HFF-Myc (cell line): ENCODE results near the gene KCNK4.
A peak's percentile ranks its signal among the peaks of the same experiment; 100 is the strongest.
"Not testable (repeated sequence)": the region's sequence is repeated elsewhere in the genome, so short reads cannot be mapped to it uniquely, and the experiment has no call there.

Experiments
- DNase-seq: peaks from one replicate; pipeline ENCODE4 v3.0.0-alpha.2; 2011; ENCODE audit warnings: low read depth; ENCODE audit errors: extremely low read depth
- H3K4me3 ChIP-seq: replicated peaks from 2 replicates; pipeline ENCODE4 v1.5.1; 2011; ENCODE audit warnings: low read depth, mild to moderate bottlenecking, control low read depth, low read length
- CTCF ChIP-seq: IDR thresholded peaks from 2 replicates; pipeline ENCODE4 v1.5.1; 2012; ENCODE audit warnings: mild to moderate bottlenecking, low read depth, low read length, control low read depth; ENCODE audit errors: missing control alignments

Gene KCNK4

GRCh38 chr11:64305691-64306562 is 14.8 kb downstream of the KCNK4 start:
- no peak for DNase-seq
- H3K4me3 ChIP-seq, result peak overlapping the region; percentile 79
- TF ChIP-seq CTCF, result peak; percentile 24

- H3K4me3 ChIP-seq, result peak overlapping the region; percentile 79
- DNase-seq, result no peak
- no peak for TF ChIP-seq CTCF
Observed at GRCh38 chr11:64306563-64306875, 15.4 kb downstream of the KCNK4 start.

GRCh38 chr11:64306876-64307622 is 15.9 kb downstream of the KCNK4 start:
- H3K4me3 ChIP-seq, result peak overlapping the region; percentile 79
- DNase-seq, result no peak
- TF ChIP-seq CTCF, result no peak

GRCh38 chr11:64307795-64308194 is 16.7 kb downstream of the KCNK4 start:
- H3K4me3 ChIP-seq, result not testable (repeated sequence)

GRCh38 chr11:64312947-64313346 is 21.8 kb downstream of the KCNK4 start:
- DNase-seq, result no peak
- H3K4me3 ChIP-seq, result no peak overlapping the region
- TF ChIP-seq CTCF, result no peak

More at GRCh38 chr11:64307795-64308194, 16.7 kb downstream of the KCNK4 start:
- not testable (repeated sequence) for DNase-seq

- H3K4me3 ChIP-seq, result no peak overlapping the region
- DNase-seq, result no peak
- no peak for TF ChIP-seq CTCF
Observed at GRCh38 chr11:64313491-64314145, 22.5 kb downstream of the KCNK4 start.

GRCh38 chr11:64314146-64314804 is 23.2 kb downstream of the KCNK4 start:
- no peak for DNase-seq
- no peak overlapping the region for H3K4me3 ChIP-seq

More at GRCh38 chr11:64314146-64314804, 23.2 kb downstream of the KCNK4 start:
- TF ChIP-seq CTCF, result peak; percentile 30
